GM18502 (cell line): ENCODE data around the gene POLD2.
"Not testable (repeated sequence)": the region's sequence is repeated elsewhere in the genome, so short reads cannot be mapped to it uniquely, and the experiment has no call there.

Experiments
- ATAC-seq: cut with Tn5 transposase; IDR thresholded peaks from one replicate; pipeline ENCODE4 v1.9.1; 2021; ENCODE audit warnings: mild to moderate bottlenecking; ENCODE audit not compliant: unreplicated experiment, poor library complexity

Gene POLD2

GRCh38 chr7:44139311-44140010, 16.1 kb upstream of the POLD2 start:
- no peak for ATAC-seq

- no peak for ATAC-seq
Observed at GRCh38 chr7:44138698-44139097, 15.3 kb upstream of the POLD2 start.

- ATAC-seq, result no peak
Observed at GRCh38 chr7:44136731-44137130, 13.4 kb upstream of the POLD2 start.

- no peak for ATAC-seq
Observed at GRCh38 chr7:44134943-44135628, 11.7 kb upstream of the POLD2 start.

GRCh38 chr7:44133295-44133694, 9.9 kb upstream of the POLD2 start:
- no peak for ATAC-seq

- ATAC-seq, result no peak
Observed at GRCh38 chr7:44132039-44132438, 8.7 kb upstream of the POLD2 start.

GRCh38 chr7:44131173-44132029, 8.1 kb upstream of the POLD2 start:
- ATAC-seq, result no peak

- ATAC-seq, result no peak
Observed at GRCh38 chr7:44128721-44129582, 5.6 kb upstream of the POLD2 start.

- ATAC-seq, result no peak
Observed at GRCh38 chr7:44127161-44127560, 3.8 kb upstream of the POLD2 start.

GRCh38 chr7:44126574-44126973, 3.2 kb upstream of the POLD2 start:
- ATAC-seq, result not testable (repeated sequence)

- no peak for ATAC-seq
Observed at GRCh38 chr7:44124822-44125202, 1.5 kb upstream of the POLD2 start.

- no peak for ATAC-seq
Observed at GRCh38 chr7:44122529-44122928, 819 bp downstream of the POLD2 start.

- no peak for ATAC-seq
Observed at GRCh38 chr7:44121761-44122420, 1.5 kb downstream of the POLD2 start.

- no peak for ATAC-seq
Observed at GRCh38 chr7:44120395-44120794, 3.0 kb downstream of the POLD2 start.

- no peak for ATAC-seq
Observed at GRCh38 chr7:44119829-44120380, 3.4 kb downstream of the POLD2 start.

- ATAC-seq, result no peak
Observed at GRCh38 chr7:44117801-44118429, 5.4 kb downstream of the POLD2 start.

- no peak for ATAC-seq
Observed at GRCh38 chr7:44116789-44117666, 6.3 kb downstream of the POLD2 start.
